HG03460 (cell line): Measurements from ENCODE around the gene MET.
"Not testable (repeated sequence)": the region's sequence is repeated elsewhere in the genome, so short reads cannot be mapped to it uniquely, and the experiment has no call there.

ENCODE experiments used
- ATAC-seq: cut with Tn5 transposase; IDR thresholded peaks from one replicate; pipeline ENCODE4 v1.9.1; 2021; ENCODE audit not compliant: unreplicated experiment

MET gene

DNA sequence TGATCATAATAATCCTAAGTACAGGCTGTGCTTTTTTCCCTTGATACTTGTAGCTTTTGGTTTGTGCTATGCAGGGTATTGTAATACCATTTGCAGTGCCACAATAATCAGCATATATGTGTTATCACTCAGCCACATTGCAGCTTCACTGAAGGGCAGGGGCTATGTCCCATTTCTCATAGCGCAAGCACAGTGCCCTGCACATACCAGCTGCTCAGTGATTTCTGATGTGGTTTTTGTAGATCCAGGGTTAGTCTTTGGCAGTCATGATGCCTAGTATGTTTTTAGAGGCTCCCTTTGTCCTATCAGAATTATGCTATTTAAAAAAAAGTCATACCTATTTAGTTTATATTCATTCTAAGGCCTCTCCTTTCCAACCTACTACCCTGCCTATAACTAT lies 25.8 kb downstream of the MET start:
- no peak for ATAC-seq

DNA sequence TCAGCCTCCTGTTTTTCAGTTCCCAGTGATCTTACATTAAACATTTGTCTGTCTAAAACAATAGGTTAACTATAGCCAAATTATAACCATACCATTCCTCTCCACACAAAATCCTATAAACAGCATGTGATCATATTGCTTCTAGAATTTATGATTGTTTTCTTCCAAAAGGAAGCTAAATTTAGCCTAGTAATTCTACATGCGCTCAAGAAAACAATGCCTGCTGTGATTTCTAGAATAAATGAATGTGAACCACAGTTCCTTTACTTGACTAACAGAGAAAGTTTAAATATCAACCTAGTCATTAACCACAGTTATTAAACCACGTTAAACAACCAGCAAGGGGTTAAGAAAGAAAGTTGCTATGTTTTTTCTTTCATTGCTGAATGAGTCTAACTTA lies 26.4 kb downstream of the MET start:
- no peak for ATAC-seq

DNA sequence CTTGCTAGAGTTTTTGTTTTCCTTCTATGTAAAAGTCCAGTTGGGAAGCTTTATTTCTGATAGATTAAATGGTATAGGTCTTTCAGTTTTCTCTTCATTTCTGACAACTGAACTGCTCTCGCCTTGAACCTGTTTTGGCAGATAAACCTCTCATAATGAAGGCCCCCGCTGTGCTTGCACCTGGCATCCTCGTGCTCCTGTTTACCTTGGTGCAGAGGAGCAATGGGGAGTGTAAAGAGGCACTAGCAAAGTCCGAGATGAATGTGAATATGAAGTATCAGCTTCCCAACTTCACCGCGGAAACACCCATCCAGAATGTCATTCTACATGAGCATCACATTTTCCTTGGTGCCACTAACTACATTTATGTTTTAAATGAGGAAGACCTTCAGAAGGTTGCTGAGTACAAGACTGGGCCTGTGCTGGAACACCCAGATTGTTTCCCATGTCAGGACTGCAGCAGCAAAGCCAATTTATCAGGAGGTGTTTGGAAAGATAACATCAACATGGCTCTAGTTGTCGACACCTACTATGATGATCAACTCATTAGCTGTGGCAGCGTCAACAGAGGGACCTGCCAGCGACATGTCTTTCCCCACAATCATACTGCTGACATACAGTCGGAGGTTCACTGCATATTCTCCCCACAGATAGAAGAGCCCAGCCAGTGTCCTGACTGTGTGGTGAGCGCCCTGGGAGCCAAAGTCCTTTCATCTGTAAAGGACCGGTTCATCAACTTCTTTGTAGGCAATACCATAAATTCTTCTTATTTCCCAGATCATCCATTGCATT lies 27.1 kb downstream of the MET start:
- ATAC-seq: no peak

DNA sequence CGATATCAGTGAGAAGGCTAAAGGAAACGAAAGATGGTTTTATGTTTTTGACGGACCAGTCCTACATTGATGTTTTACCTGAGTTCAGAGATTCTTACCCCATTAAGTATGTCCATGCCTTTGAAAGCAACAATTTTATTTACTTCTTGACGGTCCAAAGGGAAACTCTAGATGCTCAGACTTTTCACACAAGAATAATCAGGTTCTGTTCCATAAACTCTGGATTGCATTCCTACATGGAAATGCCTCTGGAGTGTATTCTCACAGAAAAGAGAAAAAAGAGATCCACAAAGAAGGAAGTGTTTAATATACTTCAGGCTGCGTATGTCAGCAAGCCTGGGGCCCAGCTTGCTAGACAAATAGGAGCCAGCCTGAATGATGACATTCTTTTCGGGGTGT lies 27.7 kb downstream of the MET start:
- no peak for ATAC-seq

DNA sequence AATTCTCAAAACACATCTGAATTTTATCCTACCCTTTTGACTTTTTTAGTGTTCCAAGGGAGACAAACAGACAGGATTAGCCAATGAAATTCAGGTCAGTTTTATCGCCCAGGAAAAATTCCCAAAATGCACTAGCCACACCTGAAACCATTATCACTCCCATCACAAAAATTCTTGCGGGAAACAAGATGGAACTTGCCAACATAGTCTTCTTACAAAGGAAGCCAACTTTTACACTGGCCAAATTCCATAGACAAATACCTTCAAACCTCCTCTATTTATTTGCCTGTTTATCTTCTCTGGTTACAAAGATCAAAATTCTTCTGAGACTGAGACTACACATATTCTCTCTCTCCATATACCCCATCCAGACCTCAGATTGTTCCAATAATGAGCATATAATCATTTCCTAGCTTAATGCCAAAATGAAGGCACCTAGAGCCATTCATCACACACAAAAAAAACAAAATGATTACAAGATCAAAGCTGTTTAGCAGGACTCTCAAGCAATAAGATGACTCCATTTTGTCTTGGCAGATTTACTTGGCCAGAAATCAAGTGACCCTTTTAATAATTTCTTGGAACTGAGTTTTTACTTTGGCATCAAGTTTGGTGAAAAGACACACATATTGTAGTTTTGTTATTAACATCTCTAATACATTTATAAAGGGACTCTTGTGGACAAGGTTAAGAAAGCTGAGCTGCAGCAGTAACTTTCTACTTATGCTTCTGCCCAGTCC lies 30.2 kb downstream of the MET start:
- no peak for ATAC-seq

DNA sequence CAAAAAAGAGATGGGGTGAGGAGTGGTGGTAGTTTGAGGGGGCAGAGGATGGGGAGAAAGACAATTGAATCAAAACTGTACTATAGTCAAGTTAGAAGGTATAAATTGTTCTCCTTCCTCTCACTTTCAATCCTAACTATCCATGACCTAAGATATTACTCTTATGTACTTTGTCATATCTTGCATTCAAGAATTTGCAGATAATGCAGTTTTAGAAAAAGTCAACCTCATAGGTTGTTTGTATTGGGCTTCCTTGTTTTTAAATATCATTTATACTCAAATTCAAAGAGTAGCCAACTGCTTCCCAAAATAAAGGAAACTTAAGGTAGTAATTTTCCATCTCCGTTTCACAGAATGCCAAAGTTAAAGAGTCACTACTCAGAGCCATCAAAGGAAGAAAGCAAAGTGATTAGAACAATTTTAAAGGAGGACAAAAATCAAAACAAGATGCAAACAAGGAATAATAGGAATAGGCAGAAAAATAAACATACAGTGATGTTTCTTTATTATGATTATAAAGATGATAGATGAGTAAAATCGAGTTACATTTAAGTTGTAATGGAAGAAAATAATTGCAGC lies 32.7 kb downstream of the MET start:
- no peak for ATAC-seq

DNA sequence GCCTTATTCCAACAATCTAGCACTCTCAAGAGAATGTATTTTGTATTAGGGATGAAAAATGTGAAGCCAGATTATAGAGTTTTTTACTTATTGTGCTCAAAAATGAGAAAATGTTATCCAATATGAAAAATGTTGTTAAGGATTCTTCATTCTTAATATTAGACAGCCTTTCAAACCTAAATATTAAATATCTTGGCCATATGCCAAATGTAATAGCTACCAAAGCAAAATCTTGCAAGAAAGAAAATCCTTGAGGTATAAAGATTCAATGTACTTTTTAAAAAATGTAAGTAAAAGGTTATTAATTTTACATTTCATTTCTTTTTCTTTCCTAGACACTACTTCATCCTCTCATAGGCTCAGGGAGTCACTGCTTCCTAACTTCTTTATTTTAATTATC lies 33.4 kb downstream of the MET start:
- no peak for ATAC-seq

DNA sequence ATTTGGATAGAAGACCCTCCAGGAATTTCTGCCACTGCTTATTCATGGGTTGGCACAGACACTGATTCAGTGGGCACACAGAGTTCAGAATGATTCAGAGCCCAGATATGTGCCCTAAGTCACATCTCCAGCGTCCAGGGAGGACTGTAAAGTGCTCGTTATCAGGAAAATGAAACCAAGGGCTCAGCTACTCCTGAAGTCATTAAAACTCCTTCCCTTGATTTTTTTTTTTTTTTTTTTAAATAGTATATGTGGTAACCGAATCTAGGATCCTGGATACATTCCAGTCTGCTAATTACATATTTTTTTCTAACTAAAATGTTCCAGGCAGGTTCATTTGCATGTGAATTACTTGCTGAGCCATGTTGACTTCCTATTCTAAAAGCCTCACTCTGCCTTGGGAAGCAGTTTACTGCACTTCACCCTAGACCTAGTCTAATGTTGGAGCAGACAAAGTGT lies 34.7 kb downstream of the MET start:
- ATAC-seq: no peak

DNA sequence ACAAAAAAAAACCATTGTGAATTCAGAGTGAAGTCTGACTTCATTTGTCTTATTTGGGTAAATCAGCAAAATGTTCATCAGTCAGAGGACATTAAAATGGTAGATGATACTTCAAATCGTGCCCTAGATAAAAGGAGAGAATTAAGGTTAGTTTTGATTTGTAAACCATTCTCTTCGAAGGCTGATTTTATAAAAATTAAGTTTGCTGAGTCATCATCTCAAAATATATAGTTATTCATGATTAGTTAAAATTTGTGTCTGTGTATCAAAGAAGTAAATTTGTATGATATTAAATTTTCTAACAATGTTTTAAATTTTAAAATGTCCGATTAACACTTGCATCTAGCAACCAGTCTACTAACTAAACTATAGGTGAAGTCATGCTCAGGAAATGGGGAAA lies 35.3 kb downstream of the MET start:
- ATAC-seq: no peak

DNA sequence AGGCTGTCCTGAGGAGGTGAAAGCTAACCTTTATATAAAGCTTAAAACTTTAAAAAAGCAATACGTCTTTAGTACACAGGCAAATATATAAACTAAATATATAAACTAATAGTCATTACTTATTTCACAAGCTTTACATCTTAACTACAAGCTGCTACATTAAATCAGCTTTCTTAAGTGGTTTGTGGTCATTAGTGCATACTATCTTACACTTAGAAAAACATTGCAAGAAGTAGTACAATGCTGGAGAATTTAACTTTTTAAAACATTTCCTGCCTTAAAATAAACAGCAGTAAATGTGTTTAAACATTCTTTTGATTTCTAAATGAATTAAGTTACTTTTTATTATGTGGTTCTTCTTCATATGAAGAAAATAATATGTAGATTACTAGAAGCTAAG lies 36.3 kb downstream of the MET start:
- ATAC-seq: no peak

DNA sequence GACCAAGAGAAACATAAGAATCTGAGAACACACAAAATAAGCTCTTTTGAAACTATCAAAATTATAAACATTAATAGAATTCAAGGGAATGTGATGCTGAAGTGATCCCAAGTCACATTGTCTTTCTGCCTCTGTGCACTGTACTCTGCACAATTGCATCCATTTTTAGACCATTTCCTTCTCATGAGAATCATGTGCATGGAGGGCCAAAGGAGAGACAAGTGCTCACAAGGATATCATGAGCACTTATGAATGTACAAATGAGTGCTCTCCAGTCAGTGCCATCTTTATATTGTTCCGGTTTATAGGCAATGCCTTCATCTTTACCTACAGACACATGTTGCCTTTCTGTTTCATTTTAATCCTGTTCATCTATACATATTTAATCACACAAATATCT lies 36.9 kb downstream of the MET start:
- no peak for ATAC-seq

DNA sequence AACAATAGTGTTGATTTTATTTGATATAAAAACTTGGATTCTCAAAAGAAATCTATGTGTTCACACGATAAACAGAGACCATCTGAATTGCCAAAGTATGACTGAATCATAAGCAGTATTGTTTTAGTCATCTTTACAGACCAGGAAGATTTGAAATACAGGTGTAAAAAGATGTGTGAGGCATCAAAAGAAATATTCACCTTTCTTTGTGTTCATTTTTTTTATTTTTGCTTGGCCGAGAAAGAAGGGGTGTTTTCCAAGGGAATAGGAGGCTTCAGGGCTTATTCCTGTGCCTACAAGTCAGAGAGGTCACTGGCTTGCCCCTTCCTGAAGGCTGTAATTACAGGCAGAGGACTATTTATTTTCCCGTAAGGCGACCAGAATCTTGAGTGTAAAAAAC lies 37.3 kb downstream of the MET start:
- no peak for ATAC-seq

DNA sequence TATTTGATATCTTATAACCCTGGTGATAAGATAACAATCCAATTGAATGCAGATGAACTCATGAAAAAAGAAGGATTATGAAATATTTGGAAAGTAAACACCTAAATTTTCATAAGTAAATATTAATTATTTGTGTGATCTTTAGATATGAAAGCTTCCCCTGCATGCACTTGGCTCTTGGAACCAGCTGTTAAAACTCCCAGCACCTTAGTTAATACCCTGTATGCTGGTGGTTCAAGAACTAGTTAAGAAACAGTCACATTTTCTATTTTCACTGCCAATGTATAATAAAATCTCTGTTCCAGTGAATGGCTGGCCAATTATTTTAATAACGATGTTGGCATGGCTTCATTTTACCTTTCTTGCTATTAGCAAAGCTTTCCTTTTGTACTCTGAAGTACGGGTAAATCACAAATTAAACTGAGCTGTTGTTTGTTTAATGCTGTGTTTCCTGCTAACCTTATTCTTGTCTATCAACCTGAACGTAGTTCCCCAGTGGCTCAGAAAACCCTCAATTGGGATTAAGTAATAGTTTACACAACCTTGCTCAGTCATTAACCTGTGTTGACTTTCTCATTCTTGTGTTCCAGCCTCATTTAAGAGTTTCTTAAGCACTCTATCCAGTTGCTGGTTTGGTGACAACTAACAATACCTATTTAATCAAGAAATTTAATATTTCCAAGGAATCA lies 38.9 kb downstream of the MET start:
- no peak for ATAC-seq

DNA sequence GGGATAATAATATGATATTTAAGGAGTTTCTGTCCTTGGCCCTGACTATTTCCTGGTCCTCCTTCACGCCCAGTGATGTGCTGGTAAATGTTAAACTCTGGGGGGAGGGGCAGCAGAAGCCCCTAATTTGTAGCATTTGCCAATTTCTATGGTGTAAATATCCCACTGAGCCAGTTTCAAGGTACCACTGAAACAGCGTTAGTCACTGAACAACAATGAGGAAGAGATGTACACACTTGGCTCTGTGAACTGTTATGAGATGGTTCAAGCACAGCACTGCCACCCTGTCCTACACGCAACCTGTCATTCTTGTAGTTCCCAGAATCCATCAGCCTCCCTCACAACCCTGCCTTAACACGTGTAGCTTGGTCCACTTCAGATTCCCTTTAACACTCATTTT lies 39.8 kb downstream of the MET start:
- no peak for ATAC-seq

DNA sequence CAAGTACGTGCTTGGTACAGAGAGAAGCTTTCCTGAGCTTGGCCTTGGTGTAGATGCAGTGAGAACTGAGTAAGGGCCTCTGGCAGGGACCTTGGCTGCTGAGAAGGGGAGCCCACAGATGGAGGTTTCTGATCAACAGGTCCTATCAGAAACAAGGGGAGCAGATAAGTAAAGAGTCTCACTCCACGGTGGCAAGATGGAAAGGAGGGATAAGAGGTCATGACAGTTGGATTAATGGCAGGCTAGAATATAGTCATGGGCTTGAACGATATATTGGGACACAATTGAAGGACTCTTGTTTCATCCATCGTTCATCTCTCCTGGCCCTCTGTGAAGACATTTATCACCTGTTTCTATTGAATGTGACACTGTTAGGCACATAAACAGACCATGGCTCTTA lies 41.5 kb downstream of the MET start:
- ATAC-seq: no peak

DNA sequence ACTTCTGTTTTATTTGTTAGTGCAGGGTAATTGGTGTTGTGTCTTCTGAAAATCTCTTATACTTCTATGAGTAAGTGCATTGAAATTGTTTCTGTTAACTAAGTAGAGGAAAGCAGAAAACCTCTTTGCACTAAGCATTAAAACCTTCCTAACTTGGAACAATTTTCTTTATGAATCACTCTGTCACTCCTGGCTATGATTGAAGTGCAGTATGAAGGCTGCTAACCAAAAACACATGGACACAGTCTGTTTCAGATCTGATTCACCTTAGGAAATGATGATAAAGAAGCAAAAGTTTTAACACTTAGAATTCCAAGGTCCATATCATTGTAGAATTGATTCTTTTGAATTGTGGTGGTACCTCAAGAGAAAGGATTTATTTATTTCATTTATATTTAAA lies 41.9 kb downstream of the MET start:
- no peak for ATAC-seq

DNA sequence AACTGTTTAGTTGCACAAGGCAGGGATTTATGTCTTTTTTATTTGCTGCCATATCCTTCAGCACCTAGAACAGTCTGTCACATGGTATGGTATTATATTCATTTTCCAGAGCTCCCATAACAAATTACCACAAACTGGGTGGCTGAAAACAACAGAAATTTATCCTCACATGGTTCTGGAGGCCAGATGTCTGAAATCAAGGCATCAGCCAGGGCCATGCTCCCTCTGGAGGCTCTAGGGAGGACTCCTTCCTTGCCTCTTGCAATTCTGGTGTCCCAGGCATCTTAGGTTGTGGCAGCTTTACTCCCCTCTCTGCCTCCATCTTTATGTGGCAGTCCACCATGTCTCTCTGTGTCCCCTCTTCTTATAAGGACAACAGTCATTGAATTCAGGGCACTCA lies 43.1 kb downstream of the MET start:
- no peak for ATAC-seq

DNA sequence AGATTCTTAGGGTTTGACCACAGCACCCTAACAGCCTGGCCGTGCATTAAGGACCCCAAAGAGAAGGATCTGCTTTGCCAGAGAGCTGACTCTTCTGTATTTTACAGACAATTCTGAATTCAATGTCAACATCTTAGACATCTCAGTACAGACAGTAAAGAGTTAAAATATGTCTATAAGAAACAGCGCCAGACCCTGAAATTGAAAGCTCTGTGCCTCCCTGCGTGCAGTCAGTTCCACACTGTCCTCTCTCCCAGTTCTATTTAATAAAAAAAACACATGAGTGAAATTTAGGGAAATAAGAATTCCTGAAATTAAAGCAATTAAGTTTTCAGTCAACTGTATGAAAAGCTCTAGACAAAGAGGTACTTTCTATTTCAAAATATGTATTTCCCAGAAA lies 45.1 kb downstream of the MET start:
- no peak for ATAC-seq

DNA sequence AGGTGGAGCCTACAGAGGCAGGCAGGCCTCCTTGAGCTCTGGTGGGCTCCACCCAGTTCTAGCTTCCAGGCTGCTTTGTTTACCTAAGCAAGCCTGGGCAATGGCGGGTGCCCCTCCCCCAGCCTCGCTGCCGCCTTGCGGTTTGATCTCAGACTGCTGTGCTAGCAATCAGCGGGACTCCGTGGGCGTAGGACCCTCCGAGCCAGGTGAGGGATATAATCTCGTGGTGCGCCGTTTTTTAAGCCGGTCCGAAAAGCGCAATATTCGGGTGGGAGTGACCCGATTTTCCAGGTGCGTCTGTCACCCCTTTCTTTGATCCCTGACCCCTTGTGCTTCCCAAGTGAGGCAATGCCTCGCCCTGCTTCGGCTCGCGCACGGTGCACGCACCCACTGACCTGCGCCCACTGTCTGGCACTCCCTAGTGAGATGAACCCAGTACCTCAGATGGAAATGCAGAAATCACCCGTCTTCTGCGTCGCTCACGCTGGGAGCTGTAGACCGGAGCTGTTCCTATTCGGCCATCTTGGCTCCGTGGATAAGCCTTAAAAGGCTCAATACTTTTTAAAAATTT lies 52.0 kb downstream of the MET start:
- ATAC-seq: not testable (repeated sequence)

DNA sequence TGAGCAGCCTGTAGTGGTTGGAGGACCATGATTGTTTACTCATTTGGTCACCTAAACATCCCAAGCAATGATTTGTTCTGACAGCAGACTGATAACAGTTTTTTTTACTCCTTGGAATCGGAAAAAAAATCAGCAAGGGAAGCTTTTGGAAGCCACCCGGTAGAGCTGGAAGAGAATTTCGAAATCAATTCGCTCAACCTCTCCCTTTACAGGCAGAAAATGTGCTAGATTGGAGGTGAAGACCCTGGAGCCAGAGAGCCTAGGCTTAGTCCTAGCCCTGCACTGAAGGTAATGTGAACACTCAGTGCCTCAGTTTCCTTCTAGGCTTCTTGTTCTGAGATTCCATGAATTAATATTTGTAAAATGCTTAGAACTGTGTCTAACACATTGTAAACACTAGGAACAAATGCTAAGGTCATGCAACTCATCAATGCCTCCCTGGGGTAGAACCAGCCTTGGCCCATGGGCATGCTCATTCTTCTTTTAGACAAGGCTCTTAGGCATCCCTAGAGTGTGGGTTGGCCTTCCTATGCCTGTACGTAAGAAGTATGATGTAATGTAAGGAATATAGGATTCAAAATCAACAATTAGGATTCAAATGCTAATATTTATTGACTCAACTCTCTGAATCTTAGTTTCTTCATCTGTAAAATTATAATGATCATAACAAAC lies 52.7 kb downstream of the MET start:
- no peak for ATAC-seq

DNA sequence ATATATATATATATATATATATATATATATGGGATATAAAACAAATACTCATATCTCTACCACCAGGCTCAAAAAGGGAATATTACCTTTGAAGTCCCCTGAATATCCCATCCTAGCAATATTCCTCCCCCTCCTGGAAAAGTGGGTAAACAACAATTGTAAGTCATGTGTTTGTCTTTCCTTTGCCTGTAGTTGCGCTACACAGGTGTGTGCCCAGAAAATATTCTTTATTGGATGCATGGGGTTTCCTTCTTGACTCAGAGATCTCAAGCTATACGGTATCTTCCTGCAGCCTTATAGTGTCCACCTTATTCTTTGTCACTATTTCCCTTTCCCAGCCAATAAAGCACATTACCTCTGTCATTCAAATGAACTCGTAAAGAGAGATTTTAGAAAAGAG lies 54.2 kb downstream of the MET start:
- no peak for ATAC-seq
